HG03558 (cell line): ENCODE data around the gene TMEM60.
"Not testable (repeated sequence)": the region's sequence is repeated elsewhere in the genome, so short reads cannot be mapped to it uniquely, and the experiment has no call there.

Source experiments
- ATAC-seq: cut with Tn5 transposase; IDR thresholded peaks from one replicate; pipeline ENCODE4 v1.9.1; 2021; ENCODE audit warnings: moderate number of reproducible peaks; ENCODE audit not compliant: unreplicated experiment; ENCODE audit errors: extremely low read depth

TMEM60 gene

DNA sequence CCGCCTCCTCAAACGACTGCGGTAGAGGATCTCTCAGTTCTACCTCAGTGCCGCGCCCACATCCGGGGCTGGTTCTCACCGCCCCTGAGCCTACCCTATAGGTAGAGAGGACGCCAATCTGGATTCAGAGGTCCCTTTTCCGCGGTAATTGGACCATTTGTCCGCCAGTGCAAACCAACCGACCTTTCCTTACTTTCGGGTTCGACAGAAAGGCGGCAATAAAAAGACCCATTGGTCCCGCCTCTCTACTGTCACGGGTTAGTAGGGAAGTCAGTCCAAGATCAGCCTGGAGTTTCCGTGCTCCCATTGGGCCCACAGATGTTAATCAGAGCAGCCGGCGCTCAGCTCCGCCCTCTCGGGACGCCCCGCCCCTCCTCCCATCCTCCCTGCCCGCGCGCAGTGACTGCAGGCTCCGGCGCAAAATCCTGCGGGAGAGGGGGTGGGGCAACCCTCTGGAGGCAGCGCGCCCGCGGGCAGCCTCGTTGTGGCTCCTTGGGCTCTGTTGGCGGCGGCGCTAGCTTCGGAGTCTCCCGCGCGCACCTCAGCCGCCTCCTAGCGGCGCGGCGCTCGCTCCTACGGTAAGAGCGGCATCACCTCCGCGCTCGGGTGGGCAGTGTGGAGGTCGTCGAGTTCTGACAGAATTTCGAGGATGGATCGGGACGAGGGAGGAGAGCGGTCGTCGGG, at the start of gene TMEM60, which contains the start of gene PHTF2:
Gene TMEM60, minus strand, starts transcription at position 41 of the 684 bp plus-strand sequence. CDS start 4,061 bp downstream, outside the sequence.
Gene PHTF2, plus strand, starts transcription at position 380 of the 684 bp plus-strand sequence.
- peak; percentile 74 for ATAC-seq

DNA sequence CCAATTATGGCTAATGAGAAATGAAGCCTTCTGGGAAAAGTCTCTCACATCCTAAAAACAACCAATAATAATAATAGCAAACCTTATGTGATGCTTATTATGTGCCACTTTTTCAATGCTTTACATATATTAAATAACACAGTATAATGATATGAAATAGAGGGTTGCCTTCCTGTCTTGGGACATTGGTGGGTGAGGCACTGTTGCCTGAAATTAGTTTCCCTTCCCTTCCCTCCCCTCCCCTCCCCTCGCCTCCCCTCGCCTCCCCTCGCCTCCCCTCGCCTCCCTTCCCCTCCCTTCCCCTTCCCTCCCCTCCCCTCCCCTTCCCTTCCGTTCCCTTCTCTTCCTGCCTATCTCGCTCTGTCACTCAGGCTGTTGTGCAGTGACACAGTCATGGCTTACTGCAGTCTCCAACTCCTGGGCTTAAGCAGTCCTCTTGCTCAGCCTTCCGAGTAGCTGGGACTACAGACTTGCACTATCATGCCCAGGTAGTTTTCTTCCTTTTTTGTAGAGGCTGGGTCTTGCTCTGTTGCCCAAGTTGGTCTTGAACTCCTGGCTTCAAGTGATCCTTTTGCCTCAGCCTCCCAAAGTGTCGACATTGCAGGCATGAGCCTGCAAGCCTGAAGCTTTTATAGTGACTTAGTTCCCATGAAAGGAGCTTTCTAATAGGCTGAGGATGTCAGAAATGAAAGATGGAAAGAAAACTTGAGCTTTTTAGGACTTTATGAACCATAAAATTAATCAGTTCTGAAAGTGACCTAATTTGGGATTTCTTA, 48.3 kb upstream of the TMEM60 start:
- ATAC-seq: no peak

DNA sequence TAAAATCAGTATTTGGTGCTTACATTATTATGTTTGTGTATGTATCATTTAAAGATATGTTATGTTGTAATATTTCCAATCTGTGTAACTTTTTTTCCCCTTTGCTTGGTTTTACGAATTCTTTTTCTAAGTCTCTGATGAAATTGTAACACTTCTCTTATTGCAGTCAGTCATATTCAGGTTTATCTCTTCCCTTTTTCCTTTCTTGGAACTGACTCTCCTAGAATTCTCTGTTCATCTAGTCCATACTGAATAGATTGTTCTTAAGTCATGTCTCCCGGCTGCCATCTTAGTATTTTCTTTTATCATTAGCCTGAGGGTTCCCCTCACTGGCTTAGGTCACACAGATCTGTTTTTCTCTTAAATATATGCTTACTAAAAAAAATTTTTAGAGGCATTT, 45.0 kb upstream of the TMEM60 start:
- no peak for ATAC-seq

DNA sequence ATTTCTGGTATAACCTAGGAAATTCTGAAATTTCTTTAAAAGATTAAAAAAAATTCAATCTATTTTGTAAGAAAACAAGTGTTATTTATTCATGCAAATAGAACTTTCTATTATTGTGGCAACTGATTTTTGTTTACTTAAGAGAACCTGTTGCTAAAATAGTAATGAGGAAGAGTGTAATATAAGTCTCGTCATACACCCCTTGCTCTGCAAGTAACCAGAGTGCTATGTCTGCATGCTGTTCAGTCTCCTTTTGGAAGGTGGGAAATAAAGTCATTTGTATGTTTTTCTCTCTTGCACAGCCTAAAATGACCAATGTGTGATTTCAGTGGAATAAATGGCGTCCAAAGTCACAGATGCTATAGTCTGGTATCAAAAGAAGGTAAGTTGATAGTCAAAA, 41.7 kb upstream of the TMEM60 start:
- ATAC-seq: no peak

DNA sequence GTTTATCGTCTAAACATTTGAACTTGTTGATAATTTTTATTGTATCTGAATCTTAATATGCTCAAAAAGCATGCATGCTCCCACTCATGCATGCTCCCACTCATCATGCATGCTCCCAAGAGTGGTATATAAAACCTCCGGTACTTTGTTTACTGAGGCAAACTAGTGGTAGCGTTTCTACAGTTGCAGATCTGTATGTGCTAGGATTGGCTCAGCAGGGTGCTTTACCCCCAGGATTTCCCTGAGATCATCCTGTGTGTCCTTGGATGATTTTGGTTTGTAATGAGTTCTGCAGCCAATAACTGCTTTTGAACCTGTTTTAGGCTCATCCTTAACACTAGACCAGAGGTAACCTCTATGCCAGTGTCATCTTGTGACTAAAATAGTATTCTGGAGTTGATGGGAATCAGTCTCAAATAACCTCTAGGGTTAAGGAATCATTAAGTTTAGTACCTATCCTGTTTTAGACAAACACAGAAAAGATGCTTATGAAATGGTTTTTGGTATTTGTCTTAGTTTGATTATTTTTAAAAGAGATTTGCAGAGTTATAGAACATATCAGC, 40.8 kb upstream of the TMEM60 start:
- ATAC-seq: no peak

DNA sequence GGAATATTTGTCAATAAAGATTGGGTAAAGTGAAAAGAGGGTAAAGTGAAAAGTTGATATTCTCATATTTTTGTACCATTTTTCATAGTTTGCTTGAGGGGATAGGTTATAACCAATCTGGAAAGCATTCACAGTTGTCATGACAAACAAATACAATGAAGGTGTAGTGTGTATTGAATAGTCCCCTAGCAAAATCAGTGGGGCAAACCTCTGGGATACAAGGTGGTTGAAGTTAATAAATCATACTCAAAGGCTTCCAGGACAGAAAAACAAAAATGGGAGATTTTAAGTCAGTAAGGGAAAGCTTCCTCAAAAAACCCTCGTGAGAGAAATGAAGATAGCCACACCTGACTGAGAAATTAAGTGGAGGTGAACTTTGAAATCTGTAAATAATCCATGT, 39.7 kb upstream of the TMEM60 start:
- no peak for ATAC-seq

GRCh38 chr7:77837275-77837674, 39.0 kb upstream of the TMEM60 start:
- ATAC-seq: no peak

GRCh38 chr7:77836425-77836824, 38.2 kb upstream of the TMEM60 start:
- not testable (repeated sequence) for ATAC-seq

GRCh38 chr7:77833136-77833535, 34.9 kb upstream of the TMEM60 start:
- ATAC-seq: no peak

GRCh38 chr7:77831953-77832352, 33.7 kb upstream of the TMEM60 start:
- ATAC-seq: no peak

DNA sequence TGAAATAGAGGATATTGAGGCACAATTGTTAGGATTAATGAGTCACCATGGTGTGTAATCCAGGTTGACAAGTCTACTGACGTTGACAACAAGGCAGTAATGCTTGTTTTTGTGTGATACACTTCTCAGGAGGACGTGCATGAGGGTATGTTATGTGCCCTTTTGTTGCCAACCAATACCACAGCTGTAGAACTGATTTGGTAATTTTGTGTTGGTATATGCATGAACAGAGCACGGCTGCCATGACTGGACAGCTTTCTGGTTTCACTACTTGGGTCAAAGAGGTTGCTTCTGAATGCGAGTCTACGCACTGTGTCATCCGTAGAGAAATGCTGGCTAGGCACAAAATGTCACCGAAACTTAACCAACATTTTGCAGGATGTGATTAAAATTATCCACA, 33.2 kb upstream of the TMEM60 start:
- no peak for ATAC-seq

GRCh38 chr7:77830649-77831355, 32.6 kb upstream of the TMEM60 start:
- ATAC-seq: no peak

DNA sequence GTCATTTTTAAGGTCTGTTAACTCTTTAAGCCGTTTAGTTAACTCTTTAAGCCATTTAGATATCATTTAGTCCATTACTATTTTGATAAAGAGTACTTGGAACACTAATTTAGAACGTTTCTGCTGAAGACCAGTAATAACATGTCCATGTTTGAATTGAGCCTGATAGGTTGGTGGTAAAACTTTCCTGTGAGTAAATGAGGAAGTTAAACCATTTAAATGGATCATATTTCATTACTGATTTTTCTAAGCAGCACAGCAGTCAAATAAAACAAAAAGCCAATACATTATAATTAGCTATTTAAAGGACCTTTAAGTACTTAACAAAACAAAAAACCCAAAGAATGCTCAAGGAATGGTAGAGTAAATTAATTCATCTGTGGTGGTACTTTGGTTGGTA, 29.8 kb upstream of the TMEM60 start:
- no peak for ATAC-seq

DNA sequence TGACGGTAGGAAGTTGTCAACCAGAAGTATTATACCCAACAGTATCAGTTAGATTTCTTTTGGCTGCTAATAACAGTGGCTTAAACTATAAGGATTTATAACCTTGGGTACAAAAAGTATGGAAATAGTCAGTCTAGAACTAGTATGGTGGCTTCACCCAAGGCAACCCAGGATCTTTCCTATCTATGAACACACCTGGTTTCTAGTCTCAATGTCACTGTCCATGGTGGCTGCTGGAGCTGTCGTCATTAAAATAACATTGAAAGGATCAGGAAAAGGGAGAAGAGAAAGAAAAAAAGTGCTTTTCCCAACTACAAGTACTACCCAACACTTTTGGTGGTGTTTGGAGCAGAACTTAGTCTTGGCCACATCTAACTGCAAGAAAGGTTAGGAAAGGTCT, 28.1 kb upstream of the TMEM60 start:
- ATAC-seq: no peak

DNA sequence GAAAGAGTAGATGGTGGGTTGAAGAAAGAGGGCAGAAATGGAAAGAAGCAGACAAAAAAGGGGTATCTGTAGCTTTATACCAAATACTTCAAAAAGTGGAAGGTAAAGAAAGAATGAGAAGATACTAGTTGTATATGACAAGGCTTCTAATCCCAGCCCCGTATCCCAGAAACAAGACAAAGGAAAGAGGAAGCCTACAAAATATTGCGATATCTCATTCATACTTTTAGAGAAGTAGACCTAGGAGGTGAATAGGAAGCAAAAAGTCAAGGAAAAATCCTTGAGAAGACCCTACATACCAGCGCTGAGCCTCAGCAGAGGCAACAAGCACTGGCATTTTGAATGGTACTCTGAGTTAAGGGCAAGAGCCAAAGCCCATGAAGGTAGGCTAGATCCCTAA, 26.9 kb upstream of the TMEM60 start:
- no peak for ATAC-seq

DNA sequence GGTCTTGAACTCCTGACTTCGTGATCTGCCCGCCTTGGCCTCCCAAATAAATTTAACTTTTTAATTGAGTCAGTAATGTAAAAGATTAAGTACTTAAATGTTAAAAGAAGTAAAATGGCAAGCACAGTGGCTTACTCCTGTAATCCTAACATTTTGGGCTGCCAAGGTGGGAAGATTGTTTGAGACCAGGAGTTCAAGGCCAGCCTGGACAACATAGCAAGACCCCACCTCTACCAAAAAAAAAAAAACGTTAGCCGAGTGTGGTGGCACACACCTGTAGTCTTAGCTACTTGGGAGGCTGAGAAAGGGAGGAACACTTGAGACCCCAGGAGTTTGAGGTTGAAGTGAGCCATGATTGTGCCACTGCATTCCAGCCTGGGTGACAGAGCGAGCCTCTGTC, 26.4 kb upstream of the TMEM60 start:
- ATAC-seq: no peak

DNA sequence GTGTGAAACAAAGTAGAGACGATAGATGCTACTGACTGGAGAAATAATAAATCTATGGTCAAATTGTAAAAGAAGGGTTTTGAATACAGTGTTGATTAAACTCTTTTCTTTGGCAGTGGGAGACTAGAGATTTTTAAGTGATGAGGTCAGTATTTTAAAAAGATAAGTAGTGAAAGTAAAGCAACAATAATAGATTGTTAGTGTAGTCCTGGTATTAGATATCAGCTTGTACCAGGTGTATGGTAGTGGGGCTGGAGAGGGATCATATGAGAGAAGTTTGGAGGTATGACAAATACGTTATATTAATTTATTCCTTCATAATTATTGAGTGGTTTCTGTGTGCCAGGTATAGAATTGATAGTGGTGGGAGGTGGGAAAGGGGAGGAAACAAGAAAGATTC, 25.6 kb upstream of the TMEM60 start:
- ATAC-seq: no peak

DNA sequence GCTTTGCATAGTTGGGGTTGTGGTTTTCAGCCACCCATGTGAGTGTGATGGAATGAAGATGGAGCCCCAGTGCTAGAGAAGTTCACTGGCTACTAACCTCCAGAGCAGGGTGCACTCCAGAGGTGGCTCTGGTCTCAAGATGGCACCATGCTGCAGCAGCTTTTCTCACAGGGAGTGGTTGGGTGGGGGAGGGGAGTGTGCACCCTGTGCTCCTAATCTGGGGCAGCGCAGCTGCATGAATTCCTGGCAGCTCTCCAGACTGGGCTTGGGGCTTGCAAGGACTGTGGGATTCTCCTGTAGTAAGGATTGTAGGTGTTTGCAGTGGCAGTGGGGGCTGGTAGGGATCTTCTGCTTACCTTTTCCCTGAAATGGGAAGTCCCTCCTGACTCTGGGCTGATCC, 24.0 kb upstream of the TMEM60 start:
- no peak for ATAC-seq

GRCh38 chr7:77820967-77821366, 22.7 kb upstream of the TMEM60 start:
- no peak for ATAC-seq

- ATAC-seq: no peak
These were observed 20.8 kb upstream of the TMEM60 start for GRCh38 chr7:77819021-77819420.

- no peak for ATAC-seq
These were observed 14.9 kb upstream of the TMEM60 start for GRCh38 chr7:77813180-77813579.
